NCI-H345 treated with DMSO at 0.1 percent for 48 hours (cell line): ENCODE data around the gene NPHS1.
A peak's percentile ranks its signal among the peaks of the same experiment; 100 is the strongest.
"Not testable (repeated sequence)": the region's sequence is repeated elsewhere in the genome, so short reads cannot be mapped to it uniquely, and the experiment has no call there.

Experiments used
- DNase-seq: peaks from one replicate; lab custom pipeline; 2025; ENCODE audit not compliant: unreplicated experiment; lab: John Stamatoyannopoulos, UW

NPHS1 gene

GRCh38 chr19:35852029-35852780 lies at the start of gene NPHS1:
TSS of gene NPHS1 (minus strand) at chr19:35852504. CDS start at chr19:35851837, 667 bp downstream.
- no peak for DNase-seq

GRCh38 chr19:35901055-35901644 lies 48.8 kb upstream of the NPHS1 start:
- no peak for DNase-seq

- DNase-seq, result peak; percentile 91
These were observed 47.4 kb upstream of the NPHS1 start for GRCh38 chr19:35899547-35900214.

GRCh38 chr19:35898499-35898809 lies 46.1 kb upstream of the NPHS1 start:
- no peak for DNase-seq

GRCh38 chr19:35897706-35898451 lies 45.6 kb upstream of the NPHS1 start:
- DNase-seq, result no peak

- DNase-seq, result no peak
These were observed 44.3 kb upstream of the NPHS1 start for GRCh38 chr19:35896643-35897040.

- DNase-seq, result no peak
These were observed 43.8 kb upstream of the NPHS1 start for GRCh38 chr19:35895911-35896642.

- no peak for DNase-seq
These were observed 42.0 kb upstream of the NPHS1 start for GRCh38 chr19:35894342-35894741.

- not testable (repeated sequence) for DNase-seq
These were observed 39.5 kb upstream of the NPHS1 start for GRCh38 chr19:35891819-35892218.

- no peak for DNase-seq
These were observed 37.9 kb upstream of the NPHS1 start for GRCh38 chr19:35890113-35890650.

- no peak for DNase-seq
These were observed 37.2 kb upstream of the NPHS1 start for GRCh38 chr19:35889370-35890112.

GRCh38 chr19:35888398-35888797 lies 36.1 kb upstream of the NPHS1 start:
- DNase-seq, result no peak

GRCh38 chr19:35887197-35887596 lies 34.9 kb upstream of the NPHS1 start:
- DNase-seq, result no peak

- no peak for DNase-seq
These were observed 33.6 kb upstream of the NPHS1 start for GRCh38 chr19:35885904-35886303.

GRCh38 chr19:35885225-35885738 lies 33.0 kb upstream of the NPHS1 start:
- no peak for DNase-seq

- no peak for DNase-seq
These were observed 31.6 kb upstream of the NPHS1 start for GRCh38 chr19:35883882-35884281.

GRCh38 chr19:35882114-35882832 lies 30.0 kb upstream of the NPHS1 start:
- DNase-seq, result peak; percentile 92

- no peak for DNase-seq
These were observed 27.5 kb upstream of the NPHS1 start for GRCh38 chr19:35879770-35880317.

- DNase-seq, result no peak
These were observed 26.8 kb upstream of the NPHS1 start for GRCh38 chr19:35879068-35879467.
